HEK293 (cell line): ENCODE measurements around the gene SNX10.

Experiments used
- CTCF ChIA-PET: fragments of 350-600 bp; formaldehyde crosslinking; extraction: SDS; loops from one replicate; lab custom pipeline; 2021; ENCODE audit warnings: antibody characterized with exemption; lab: Yijun Ruan, JAX
- POLR2A ChIA-PET: fragments of 300-600 bp; formaldehyde crosslinking; extraction: SDS; loops from one replicate; lab custom pipeline; 2020; ENCODE audit warnings: antibody characterized with exemption, inconsistent platforms; lab: Yijun Ruan, JAX
- H3K27ac ChIP-seq: fragments of 200-500 bp; sonication (Bioruptor generic); 2 replicates; pipeline ENCODE4 v1.5.1; 2014; ENCODE audit warnings: low read depth, low read length, control low read depth, inconsistent platforms; ENCODE audit errors: extremely low read depth
- H3K36me3 ChIP-seq, 2 experiments: fragments of 200-500 bp in 1 of 2; sonication (Bioruptor generic) in 1 of 2; 1 replicate in 1 of 2; 2 replicates in 1 of 2; pipeline ENCODE4 v1.5.1; 2014 to 2017; ENCODE audit warnings: inconsistent platforms in 2 of 2, low read length in 2 of 2; ENCODE audit not compliant: control insufficient read depth in 2 of 2, insufficient read depth in 1 of 2
- H3K4me1 ChIP-seq: fragments of 200-500 bp; sonication (Bioruptor generic); 2 replicates; pipeline ENCODE4 v1.5.1; 2014; ENCODE audit warnings: mild to moderate bottlenecking, low read length, inconsistent platforms; ENCODE audit not compliant: control insufficient read depth, insufficient read depth
- H3K4me3 ChIP-seq: 2 replicates; pipeline ENCODE4 v1.5.1; 2011; ENCODE audit warnings: low read depth, mild to moderate bottlenecking, control low read depth, low read length, moderate library complexity
- H3K9me3 ChIP-seq: fragments of 200-500 bp; sonication (Bioruptor generic); 2 replicates; pipeline ENCODE4 v1.5.1; 2014; ENCODE audit warnings: low read depth, low read length, inconsistent platforms; ENCODE audit not compliant: control insufficient read depth, insufficient read depth
- KLF7 ChIP-seq: fragments of 450-650 bp; formaldehyde crosslinking; IDR thresholded peaks from 2 replicates; pipeline ENCODE4 v1.5.1; 2016; ENCODE audit warnings: missing biosample characterization, missing genetic modification characterization, borderline replicate concordance
- REST ChIP-seq: fragments of 450-650 bp; formaldehyde crosslinking; IDR thresholded peaks from 2 replicates; pipeline ENCODE4 v1.5.1; 2016; ENCODE audit warnings: missing biosample characterization, missing genetic modification characterization
- SP2 ChIP-seq: fragments of 450-650 bp; formaldehyde crosslinking; IDR thresholded peaks from 2 replicates; pipeline ENCODE4 v1.5.1; 2016; ENCODE audit warnings: missing biosample characterization, missing genetic modification characterization
- TCF7L2 ChIP-seq: IDR thresholded peaks from 2 replicates; pipeline ENCODE4 v1.6.1; 2011; ENCODE audit warnings: low read depth, mild to moderate bottlenecking, inconsistent platforms, low read length, moderate library complexity, borderline replicate concordance
- ZNF132 ChIP-seq: fragments of 450-650 bp; formaldehyde crosslinking; IDR thresholded peaks from 2 replicates; pipeline ENCODE4 v1.5.1; 2017; ENCODE audit warnings: missing biosample characterization, missing genetic modification characterization, borderline replicate concordance
- ZNF174 ChIP-seq: fragments of 450-650 bp; formaldehyde crosslinking; IDR thresholded peaks from 2 replicates; pipeline ENCODE4 v1.5.0; 2017; ENCODE audit warnings: missing biosample characterization, mild to moderate bottlenecking, missing genetic modification characterization
- ZNF2 ChIP-seq: fragments of 450-650 bp; formaldehyde crosslinking; IDR thresholded peaks from 2 replicates; pipeline ENCODE4 v1.5.1; 2016; ENCODE audit warnings: missing biosample characterization, missing genetic modification characterization
- ZNF555 ChIP-seq: fragments of 450-650 bp; formaldehyde crosslinking; conservative IDR thresholded peaks from 2 replicates; pipeline ENCODE4 v1.5.1; 2017; ENCODE audit warnings: missing biosample characterization, mild to moderate bottlenecking, missing genetic modification characterization, inconsistent platforms
- ZNF560 ChIP-seq: fragments of 450-650 bp; formaldehyde crosslinking; IDR thresholded peaks from 2 replicates; pipeline ENCODE4 v1.5.1; 2017; ENCODE audit warnings: missing biosample characterization, missing genetic modification characterization, borderline replicate concordance
- ZNF624 ChIP-seq: fragments of 450-650 bp; formaldehyde crosslinking; IDR thresholded peaks from 2 replicates; pipeline ENCODE4 v1.5.1; 2017; ENCODE audit warnings: missing biosample characterization, missing genetic modification characterization
- ZNF768 ChIP-seq: fragments of 450-650 bp; formaldehyde crosslinking; IDR thresholded peaks from 2 replicates; pipeline ENCODE4 v1.5.1; 2018; ENCODE audit warnings: missing biosample characterization, mild to moderate bottlenecking, missing genetic modification characterization
- TF ChIP-seq, protein P1 (sequence below): fragments of 450-650 bp; formaldehyde crosslinking; IDR thresholded peaks from 2 replicates; pipeline ENCODE4 v1.5.1; 2016; ENCODE audit warnings: missing biosample characterization, missing genetic modification characterization
- TF ChIP-seq, protein P2 (sequence below): fragments of 450-650 bp; formaldehyde crosslinking; IDR thresholded peaks from 2 replicates; pipeline ENCODE4 v1.5.1; 2016; ENCODE audit warnings: missing biosample characterization, missing genetic modification characterization
- TF ChIP-seq, protein P3 (sequence below): fragments of 450-650 bp; formaldehyde crosslinking; IDR thresholded peaks from 2 replicates; pipeline ENCODE4 v1.5.1; 2016; ENCODE audit warnings: missing biosample characterization, missing genetic modification characterization

Gene SNX10

GRCh38 chr7:26298472-26299058 is 6.9 kb downstream of the SNX10 start (continued):
- TF ChIP-seq, protein P1, sequence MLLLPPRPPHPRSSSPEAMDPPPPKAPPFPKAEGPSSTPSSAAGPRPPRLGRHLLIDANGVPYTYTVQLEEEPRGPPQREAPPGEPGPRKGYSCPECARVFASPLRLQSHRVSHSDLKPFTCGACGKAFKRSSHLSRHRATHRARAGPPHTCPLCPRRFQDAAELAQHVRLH, result no peak
- no peak for TF ChIP-seq ZNF132
- TF ChIP-seq, protein P2, sequence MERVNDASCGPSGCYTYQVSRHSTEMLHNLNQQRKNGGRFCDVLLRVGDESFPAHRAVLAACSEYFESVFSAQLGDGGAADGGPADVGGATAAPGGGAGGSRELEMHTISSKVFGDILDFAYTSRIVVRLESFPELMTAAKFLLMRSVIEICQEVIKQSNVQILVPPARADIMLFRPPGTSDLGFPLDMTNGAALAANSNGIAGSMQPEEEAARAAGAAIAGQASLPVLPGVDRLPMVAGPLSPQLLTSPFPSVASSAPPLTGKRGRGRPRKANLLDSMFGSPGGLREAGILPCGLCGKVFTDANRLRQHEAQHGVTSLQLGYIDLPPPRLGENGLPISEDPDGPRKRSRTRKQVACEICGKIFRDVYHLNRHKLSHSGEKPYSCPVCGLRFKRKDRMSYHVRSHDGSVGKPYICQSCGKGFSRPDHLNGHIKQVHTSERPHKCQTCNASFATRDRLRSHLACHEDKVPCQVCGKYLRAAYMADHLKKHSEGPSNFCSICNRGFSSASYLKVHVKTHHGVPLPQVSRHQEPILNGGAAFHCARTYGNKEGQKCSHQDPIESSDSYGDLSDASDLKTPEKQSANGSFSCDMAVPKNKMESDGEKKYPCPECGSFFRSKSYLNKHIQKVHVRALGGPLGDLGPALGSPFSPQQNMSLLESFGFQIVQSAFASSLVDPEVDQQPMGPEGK (tag by site-specific recombination), result no peak
- TF ChIP-seq, protein P3, sequence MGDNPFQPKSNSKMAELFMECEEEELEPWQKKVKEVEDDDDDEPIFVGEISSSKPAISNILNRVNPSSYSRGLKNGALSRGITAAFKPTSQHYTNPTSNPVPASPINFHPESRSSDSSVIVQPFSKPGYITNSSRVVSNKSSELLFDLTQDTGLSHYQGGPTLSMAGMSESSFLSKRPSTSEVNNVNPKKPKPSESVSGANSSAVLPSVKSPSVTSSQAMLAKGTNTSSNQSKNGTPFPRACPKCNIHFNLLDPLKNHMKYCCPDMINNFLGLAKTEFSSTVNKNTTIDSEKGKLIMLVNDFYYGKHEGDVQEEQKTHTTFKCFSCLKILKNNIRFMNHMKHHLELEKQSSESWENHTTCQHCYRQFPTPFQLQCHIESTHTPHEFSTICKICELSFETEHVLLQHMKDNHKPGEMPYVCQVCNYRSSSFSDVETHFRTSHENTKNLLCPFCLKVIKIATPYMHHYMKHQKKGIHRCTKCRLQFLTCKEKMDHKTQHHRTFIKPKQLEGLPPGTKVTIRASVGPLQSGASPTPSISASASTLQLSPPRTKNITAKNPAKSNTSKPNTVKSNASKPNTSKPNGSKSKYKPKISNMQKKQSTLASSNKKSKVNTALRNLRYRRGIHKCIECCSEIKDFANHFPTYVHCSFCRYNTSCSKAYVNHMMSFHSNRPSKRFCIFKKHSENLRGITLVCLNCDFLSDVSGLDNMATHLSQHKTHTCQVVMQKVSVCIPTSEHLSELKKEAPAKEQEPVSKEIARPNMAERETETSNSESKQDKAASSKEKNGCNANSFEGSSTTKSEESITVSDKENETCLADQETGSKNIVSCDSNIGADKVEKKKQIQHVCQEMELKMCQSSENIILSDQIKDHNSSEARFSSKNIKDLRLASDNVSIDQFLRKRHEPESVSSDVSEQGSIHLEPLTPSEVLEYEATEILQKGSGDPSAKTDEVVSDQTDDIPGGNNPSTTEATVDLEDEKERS (tag by site-specific recombination), result no peak

- Histone ChIP-seq H3K4me1 (no peaks in the 10 kb centered on the region), H3K36me3 (peaks cover 2 to 3% of the 10 kb centered on the region in 2 experiments; a peak in 2 of 3 replicates), H3K9me3 (no peaks in the 10 kb centered on the region), H3K4me3 (no peak overlapping the region), H3K27ac (no peak overlapping the region)
- ChIA-PET CTCF (no interaction called here), POLR2A (no interaction called here)
- TF ChIP-seq ZNF555 (tag by site-specific recombination), result no peak
- TF ChIP-seq KLF7 (tag by site-specific recombination), result no peak
- TF ChIP-seq ZNF624 (tag by site-specific recombination), result no peak
- no peak for TF ChIP-seq ZNF2 (tag by site-specific recombination)
- TF ChIP-seq SP2 (tag by site-specific recombination), result no peak
- no peak for TF ChIP-seq ZNF768 (tag by site-specific recombination)
- TF ChIP-seq TCF7L2, result no peak
- TF ChIP-seq ZNF560 (tag by site-specific recombination), result no peak
- TF ChIP-seq ZNF174 (tag by site-specific recombination), result no peak
- no peak for TF ChIP-seq REST
These were observed 13.6 kb downstream of the SNX10 start for GRCh38 chr7:26305090-26305868.
